PC-3 (cell line): Measurements from ENCODE around the gene ZNF341. TPM values are rescaled to one million over a fixed set of nuclear protein-coding genes. Genes with fewer than 3 reads are reported as not detected.

Source experiments
- ATAC-seq: fragments of 200-7000 bp; cut with Tn5 transposase; 2 replicates; pipeline ENCODE4 v1.9.1; 2020; ENCODE audit warnings: mild to moderate bottlenecking, moderate library complexity
- BruUV-seq: library from RNA; stranded (reverse); fragments of 400-500 nt; replicated peaks from 2 replicates; lab custom pipeline; 2021; lab: Mats Ljungman, UMichigan
- CTCF ChIA-PET: fragments of 300-600 bp; sonication (Branson Sonifier 250); formaldehyde crosslinking; loops from one replicate; lab custom pipeline; 2022; ENCODE audit warnings: antibody characterized with exemption; lab: Charles Lee
- POLR2A ChIA-PET: fragments of 300-600 bp; sonication (Branson Sonifier 250); formaldehyde crosslinking; loops from one replicate; lab custom pipeline; 2022; ENCODE audit warnings: antibody characterized with exemption; ENCODE audit not compliant: unreplicated experiment; lab: Charles Lee
- DNase-seq: peaks from one replicate; pipeline ENCODE4 v3.0.0-alpha.2; 2015
- H2AFZ ChIP-seq: fragments of 300-600 bp; sonication (generic); 2 replicates; pipeline ENCODE4 v1.6.0; 2016; ENCODE audit warnings: antibody characterized with exemption, low read length
- H3F3A ChIP-seq: fragments of 300-600 bp; sonication (generic); one replicate; pipeline ENCODE4 v1.6.0; 2017; ENCODE audit warnings: antibody characterized with exemption, low read length, control low read depth, mild to moderate bottlenecking; ENCODE audit not compliant: unreplicated experiment
- H3K27ac ChIP-seq: fragments of 300-600 bp; sonication (generic); 2 replicates; pipeline ENCODE4 v1.5.1; 2016; ENCODE audit warnings: mild to moderate bottlenecking, low read length
- H3K27me3 ChIP-seq: fragments of 300-600 bp; sonication (generic); 2 replicates; pipeline ENCODE4 v1.6.1; 2016; ENCODE audit warnings: low read length, mixed read lengths
- H3K36me3 ChIP-seq: fragments of 300-600 bp; sonication (generic); 2 replicates; pipeline ENCODE4 v1.6.1; 2016; ENCODE audit warnings: low read depth, mixed run types, low read length, mixed read lengths
- H3K4me1 ChIP-seq: fragments of 300-600 bp; sonication (generic); 2 replicates; pipeline ENCODE4 v1.5.1; 2016; ENCODE audit warnings: low read length; ENCODE audit not compliant: insufficient read depth
- H3K4me2 ChIP-seq: fragments of 300-600 bp; sonication (generic); 2 replicates; pipeline ENCODE4 v1.6.0; 2016; ENCODE audit warnings: low read length
- H3K4me3 ChIP-seq: fragments of 300-600 bp; sonication (generic); 2 replicates; pipeline ENCODE4 v1.5.1; 2016; ENCODE audit warnings: mild to moderate bottlenecking, low read length, mixed read lengths
- H3K79me2 ChIP-seq: fragments of 300-600 bp; sonication (generic); 2 replicates; pipeline ENCODE4 v1.6.1; 2017; ENCODE audit warnings: low read length, mixed read lengths
- H3K9ac ChIP-seq: fragments of 300-600 bp; sonication (generic); 2 replicates; pipeline ENCODE4 v1.6.0; 2016; ENCODE audit warnings: mild to moderate bottlenecking, low read length
- H3K9me2 ChIP-seq: fragments of 300-600 bp; sonication (generic); replicated peaks from 2 replicates; pipeline ENCODE4 v1.6.1; 2016; ENCODE audit warnings: mixed run types, low read length, mixed read lengths
- H3K9me3 ChIP-seq: fragments of 300-600 bp; sonication (generic); 2 replicates; pipeline ENCODE4 v1.6.1; 2016; ENCODE audit warnings: low read length, mixed read lengths
- H4K20me1 ChIP-seq: fragments of 300-600 bp; sonication (generic); 2 replicates; pipeline ENCODE4 v1.6.1; 2016; ENCODE audit warnings: low read length, mixed read lengths
- EZH2 ChIP-seq: fragments of 300-600 bp; sonication (generic); IDR thresholded peaks from one replicate; pipeline ENCODE4 v1.6.1; 2017; ENCODE audit warnings: antibody characterized with exemption, mild to moderate bottlenecking, low read length; ENCODE audit not compliant: unreplicated experiment
- EZH2phosphoT487 ChIP-seq: fragments of 300-600 bp; sonication (generic); IDR thresholded peaks from 2 replicates; pipeline ENCODE4 v1.6.1; 2018; ENCODE audit warnings: mild to moderate bottlenecking, antibody characterized with exemption, low read length, borderline replicate concordance
- intact Hi-C: fragments of 100-400 bp; cut with micrococcal nuclease; formaldehyde crosslinking; loops from 2 replicates; pipeline ENCODE4 v1.9.0; 2023
- total RNA-seq: library from RNA; depleted of rRNA; stranded (reverse); fragments of >200 nt; gene quantifications from 2 replicates; pipeline ENCODE4 v1.2.3, GENCODE V29; 2014
- TF ChIP-seq, protein P1 (sequence below): fragments of 300-600 bp; sonication (generic); conservative IDR thresholded peaks from 2 replicates; pipeline ENCODE4 v1.5.1; 2017; ENCODE audit warnings: antibody characterized with exemption, low read depth, mild to moderate bottlenecking, low read length

The ZNF341 gene
- total RNA-seq, 1 experiment from 2014 or later: 4.4 TPM

DNA sequence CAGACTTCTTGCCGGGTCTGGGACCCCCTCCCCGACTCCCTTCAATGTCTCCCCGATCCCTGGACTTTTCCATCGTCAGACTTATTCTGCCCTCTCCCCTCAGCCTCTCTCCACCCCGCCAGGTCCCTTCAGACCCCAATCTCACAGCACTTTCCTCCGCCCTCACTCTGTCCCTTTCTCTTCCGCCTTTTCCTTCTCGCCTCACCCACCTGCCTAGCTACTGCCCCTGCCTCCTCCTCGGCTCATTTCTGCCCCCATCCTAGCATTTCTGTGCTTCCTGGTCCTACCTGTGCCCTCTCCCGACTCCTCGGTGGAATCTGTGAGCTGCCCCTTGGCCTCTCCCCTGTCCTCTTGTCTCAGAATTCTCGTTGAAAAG lies 80.0 kb downstream of the ZNF341 start:
- Histone ChIP-seq H3K4me2 (peak overlapping the region; percentile 99), H3K79me2 (peaks cover 55% of the 10 kb centered on the region), H3K9me2 (no peaks in the 10 kb centered on the region), H3K36me3 (no peaks in the 10 kb centered on the region), H3K27me3 (no peaks in the 10 kb centered on the region), H3K9me3 (no peaks in the 10 kb centered on the region), H2AFZ (peak overlapping the region; percentile 60), H3K9ac (peak overlapping the region; percentile 96), H3F3A (no peaks in the 10 kb centered on the region), H3K4me3 (peak overlapping the region; percentile 89), H4K20me1 (peaks cover 26% of the 10 kb centered on the region), H3K4me1 (peaks cover 30% of the 10 kb centered on the region), H3K27ac (peak overlapping the region; percentile 87)
- CTCF ChIA-PET: interaction anchor here (0.7 kb wide), 2 partner anchors 8 to 18 kb away, joined by 3 read pairs; no protein-coding TSS in a partner anchor
- no TSS peak for BruUV-seq
- no peak for TF ChIP-seq EZH2phosphoT487
- TF ChIP-seq, protein P1, sequence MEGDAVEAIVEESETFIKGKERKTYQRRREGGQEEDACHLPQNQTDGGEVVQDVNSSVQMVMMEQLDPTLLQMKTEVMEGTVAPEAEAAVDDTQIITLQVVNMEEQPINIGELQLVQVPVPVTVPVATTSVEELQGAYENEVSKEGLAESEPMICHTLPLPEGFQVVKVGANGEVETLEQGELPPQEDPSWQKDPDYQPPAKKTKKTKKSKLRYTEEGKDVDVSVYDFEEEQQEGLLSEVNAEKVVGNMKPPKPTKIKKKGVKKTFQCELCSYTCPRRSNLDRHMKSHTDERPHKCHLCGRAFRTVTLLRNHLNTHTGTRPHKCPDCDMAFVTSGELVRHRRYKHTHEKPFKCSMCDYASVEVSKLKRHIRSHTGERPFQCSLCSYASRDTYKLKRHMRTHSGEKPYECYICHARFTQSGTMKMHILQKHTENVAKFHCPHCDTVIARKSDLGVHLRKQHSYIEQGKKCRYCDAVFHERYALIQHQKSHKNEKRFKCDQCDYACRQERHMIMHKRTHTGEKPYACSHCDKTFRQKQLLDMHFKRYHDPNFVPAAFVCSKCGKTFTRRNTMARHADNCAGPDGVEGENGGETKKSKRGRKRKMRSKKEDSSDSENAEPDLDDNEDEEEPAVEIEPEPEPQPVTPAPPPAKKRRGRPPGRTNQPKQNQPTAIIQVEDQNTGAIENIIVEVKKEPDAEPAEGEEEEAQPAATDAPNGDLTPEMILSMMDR: no peak
- TF ChIP-seq EZH2: no peak
- DNase-seq: no peak
- no peak for ATAC-seq
- intact Hi-C loops: loop anchor here (1.0 to 10.0 kb wide), 3 partner anchors 22 to 183 kb away; partner anchors contain the start of gene RALY
- POLR2A ChIA-PET: no interaction called here

DNA sequence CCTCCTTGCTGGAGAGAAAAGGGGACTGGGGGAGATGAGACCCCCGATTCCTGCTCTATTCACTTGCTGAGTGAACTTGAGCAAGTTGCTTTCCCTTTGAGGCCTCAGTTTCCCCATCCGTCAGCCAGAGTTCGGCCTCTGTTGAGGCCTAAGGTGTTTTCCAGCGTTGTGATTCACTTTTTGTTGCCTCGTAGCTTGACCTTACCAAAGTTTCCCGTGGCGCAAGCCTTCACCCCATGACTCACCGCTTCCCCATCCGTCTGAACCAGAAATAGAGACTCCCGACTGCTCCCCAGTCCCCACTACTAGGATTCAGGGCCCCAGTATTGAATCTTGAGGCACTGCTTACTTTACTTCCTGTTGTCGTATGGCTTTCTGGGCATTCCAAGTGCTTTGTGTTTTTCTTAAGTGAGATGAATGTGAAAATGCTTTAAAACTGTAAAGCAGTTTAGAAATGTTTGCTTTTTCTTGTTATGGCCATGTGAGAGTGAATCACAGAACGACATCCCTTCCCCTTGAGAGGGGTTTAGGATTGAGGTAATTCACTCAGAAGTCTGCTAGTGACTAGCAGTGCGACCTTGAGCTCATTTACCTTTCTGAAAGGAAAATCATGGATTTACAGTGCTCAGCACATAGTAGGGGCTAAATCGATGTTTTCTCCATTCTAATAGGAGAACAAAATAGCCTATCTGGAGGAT lies 80.5 kb downstream of the ZNF341 start:
- H3K9me2 ChIP-seq: no peaks in the 10 kb centered on the region
- ChIA-PET CTCF (interaction anchor here (0.5 to 0.7 kb wide), 6 partner anchors 8 to 318 kb away, joined by 3 to 9 read pairs (median 4); partner anchors contain the start of gene RALY), POLR2A (interaction anchor here (0.6 kb wide), 2 partner anchors 18 to 150 kb away, joined by 4 to 6 read pairs; no protein-coding TSS in a partner anchor)
- TF ChIP-seq, protein P1: no peak
- no peak for TF ChIP-seq EZH2
- no peak for TF ChIP-seq EZH2phosphoT487
- no peaks in the 10 kb centered on the region for H3K9me3 ChIP-seq
- TSS peak; percentile 86 for BruUV-seq
- H3F3A ChIP-seq: no peaks in the 10 kb centered on the region
- peaks cover 32% of the 10 kb centered on the region for H4K20me1 ChIP-seq
- peaks cover 30% of the 10 kb centered on the region for H3K4me1 ChIP-seq
- intact Hi-C loops: loop anchor here (10.0 kb wide), 1 partner anchor 182 kb away; the partner anchor contains the start of gene RALY
- DNase-seq (peak; percentile 66), ATAC-seq (peak; percentile 18)
- peak overlapping the region; percentile 96 for H3K9ac ChIP-seq
- H3K36me3 ChIP-seq: no peaks in the 10 kb centered on the region
- peak overlapping the region; percentile 89 for H3K4me3 ChIP-seq
- peak overlapping the region; percentile 60 for H2AFZ ChIP-seq
- peaks cover 61% of the 10 kb centered on the region for H3K79me2 ChIP-seq
- peak overlapping the region; percentile 99 for H3K4me2 ChIP-seq
- H3K27ac ChIP-seq: peak overlapping the region; percentile 87
- H3K27me3 ChIP-seq: no peaks in the 10 kb centered on the region
